Measurements from ENCODE around the gene MOB2.

- no peak for TF ChIP-seq CTCF (conservative IDR thresholded peaks at IDR 0.05; ENCODE audit: low read length)
- no peak for TF ChIP-seq EZH2phosphoT487 (IDR thresholded peaks at IDR 0.05; ENCODE audit: borderline replicate concordance, low read depth, low read length)
Observed at GRCh38 chr11:1449490-1450243, 36.9 kb downstream of the MOB2 start.
